HG02678 (cell line): ENCODE data around the gene ARF3.

Experiments used
- ATAC-seq: cut with Tn5 transposase; IDR thresholded peaks from one replicate; pipeline ENCODE4 v1.9.1; 2021; ENCODE audit warnings: mild to moderate bottlenecking, moderate library complexity; ENCODE audit not compliant: unreplicated experiment

Gene ARF3

DNA sequence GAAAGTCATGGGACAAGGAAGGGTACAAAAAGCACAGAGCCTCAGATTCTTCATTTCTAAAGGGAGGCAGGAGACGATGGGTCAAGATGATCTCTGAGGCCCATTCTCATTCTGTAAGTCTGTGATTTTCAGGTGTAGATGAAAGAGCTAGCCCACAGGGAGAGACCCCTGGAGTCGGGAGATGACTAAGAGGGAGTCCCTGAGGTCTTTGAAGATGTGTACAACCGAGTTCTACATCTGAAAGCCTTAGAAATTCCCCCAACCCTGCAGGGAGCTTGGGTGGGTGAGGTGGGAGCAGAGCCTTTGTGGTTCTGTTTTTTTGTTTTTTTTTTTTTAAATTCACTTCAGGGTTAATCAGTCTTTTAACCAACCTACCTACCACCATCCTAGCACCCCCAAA is 11.2 kb upstream of the ARF3 start:
- no peak for ATAC-seq

DNA sequence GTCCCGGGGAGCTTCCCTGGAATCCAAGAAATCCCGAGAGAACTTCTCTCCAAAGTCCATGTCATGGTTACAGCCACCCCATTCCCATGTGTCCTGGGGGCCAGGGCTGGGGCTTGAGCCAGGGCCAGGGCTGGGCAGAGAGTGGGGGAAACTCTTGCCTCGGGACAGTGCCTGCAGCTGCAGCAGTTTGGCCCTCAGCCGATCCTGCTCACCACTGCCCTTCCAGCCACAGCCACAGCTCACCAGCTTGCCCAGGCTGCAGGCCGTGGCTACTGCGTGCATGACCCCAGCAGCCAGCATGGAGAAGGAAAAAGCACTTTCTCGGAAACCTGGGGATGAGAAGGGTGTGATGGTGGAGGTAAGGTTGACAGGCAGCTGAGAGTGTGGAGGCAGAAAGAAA is 10.7 kb upstream of the ARF3 start:
- no peak for ATAC-seq

DNA sequence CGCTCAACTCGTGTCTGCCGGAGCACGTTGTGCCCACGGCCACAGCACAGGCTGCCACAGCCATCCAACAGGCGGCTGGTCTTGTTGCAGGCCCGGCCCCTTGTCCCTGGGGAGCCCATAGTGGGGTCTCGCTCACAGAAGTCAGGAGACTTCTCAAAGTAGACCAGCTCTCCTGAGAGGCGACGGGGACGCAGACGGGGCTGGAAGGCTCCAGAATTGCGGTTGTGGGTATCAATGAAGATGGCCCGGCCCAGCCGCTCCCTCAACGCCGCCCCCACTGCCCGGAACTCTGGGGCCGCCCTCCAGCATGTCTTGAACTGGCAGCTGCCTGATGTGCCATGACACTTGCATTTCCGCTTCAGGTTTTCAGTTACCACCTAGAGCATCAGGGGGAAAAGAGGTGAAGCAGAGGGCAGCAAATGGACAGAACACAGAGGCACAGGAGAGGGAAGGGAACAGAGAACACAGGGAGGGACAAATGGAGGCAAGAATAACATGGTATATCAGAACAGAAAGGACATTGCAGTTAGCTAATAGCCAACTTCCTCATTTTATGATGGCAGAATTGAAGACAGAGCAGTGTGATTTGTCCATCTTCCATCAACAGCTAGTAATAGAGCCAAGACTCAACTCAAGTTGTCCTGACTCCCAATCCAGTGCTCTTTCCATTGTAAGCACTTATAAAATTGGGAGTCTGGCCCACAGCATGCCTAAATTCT is 9.0 kb upstream of the ARF3 start:
- no peak for ATAC-seq

DNA sequence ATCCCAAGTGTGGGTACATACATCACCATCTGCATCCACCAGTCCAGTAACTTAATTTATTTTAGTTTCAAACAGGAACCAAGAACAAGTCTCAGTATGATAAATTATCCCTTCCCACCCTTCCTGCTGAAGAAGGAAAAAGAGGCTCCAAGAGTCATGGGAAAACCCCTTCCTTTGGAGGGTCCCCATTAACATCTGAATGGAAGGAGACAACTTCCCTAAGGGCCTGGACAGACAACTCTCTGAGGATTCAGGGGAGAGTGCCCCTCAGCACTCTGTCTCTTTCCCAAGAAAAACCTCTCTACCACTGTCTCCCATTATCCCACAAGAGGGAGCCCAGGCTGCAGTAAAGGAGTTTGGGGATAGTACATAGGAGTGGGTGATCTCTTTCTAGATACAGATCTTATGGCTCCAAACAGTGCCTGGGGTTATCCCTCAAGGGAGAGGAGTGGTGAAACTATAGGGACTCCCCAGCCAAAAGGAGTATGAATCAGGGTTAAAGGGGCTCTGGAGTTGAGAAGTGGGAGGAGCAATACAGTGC is 8.1 kb upstream of the ARF3 start:
- ATAC-seq, result no peak

DNA sequence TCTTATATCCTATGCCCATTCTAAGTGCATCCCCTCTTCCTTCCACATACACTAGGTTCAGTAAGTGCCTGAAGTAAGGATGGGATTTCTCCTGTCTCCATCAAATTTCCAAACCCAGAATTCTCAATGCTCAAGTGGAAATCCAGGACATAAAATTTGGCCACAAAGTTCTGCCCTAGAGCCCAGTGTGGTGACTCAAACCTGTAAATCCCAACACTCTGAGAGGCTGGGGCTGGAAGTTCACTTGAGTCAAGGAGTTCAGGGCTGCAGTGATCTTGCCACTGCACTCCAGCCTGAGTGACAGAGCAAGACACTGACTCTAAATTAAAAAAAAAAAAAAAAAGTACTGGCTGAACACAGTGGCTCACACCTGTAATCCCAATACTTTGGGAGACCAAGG is 4.5 kb upstream of the ARF3 start:
- ATAC-seq, result no peak

DNA sequence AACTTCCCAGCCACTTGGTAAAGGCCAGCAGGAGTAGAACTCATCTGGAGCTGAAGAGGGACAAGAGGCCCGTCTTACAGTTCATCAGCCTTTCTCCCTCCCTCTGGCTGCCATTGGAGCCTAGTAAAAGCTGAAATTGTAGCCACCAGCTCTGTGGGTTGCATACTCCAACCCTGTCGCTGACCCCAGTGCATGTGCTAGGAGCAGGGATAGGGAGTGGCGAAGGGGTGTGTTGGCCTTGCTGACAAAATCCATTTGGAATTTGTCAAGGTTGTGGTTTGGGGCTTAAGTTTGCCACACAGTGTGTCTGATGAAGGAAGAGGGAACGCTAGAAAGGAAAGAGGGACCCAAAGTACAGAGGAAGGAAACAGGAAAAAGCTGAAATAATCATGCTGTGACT is 4.0 kb upstream of the ARF3 start:
- ATAC-seq, result no peak

DNA sequence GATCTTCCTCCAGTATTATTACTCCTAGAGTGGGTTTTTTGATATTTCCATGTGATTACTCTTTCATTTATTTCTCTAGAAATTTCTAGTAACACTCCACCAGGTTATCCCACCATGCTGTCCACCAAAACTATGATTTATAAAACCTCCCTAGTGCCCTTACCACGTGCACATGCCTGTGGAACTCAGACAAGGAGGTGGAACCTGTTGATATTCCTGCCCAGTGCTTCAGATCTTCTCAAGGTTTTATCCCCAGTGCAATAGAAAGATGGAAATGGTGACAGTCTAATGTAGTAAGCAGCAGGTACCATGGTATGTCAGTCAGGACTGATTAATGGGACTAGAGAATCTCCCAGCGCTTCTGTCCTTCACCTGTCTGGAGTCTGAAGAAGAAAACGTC is 3.5 kb upstream of the ARF3 start:
- ATAC-seq, result no peak

DNA sequence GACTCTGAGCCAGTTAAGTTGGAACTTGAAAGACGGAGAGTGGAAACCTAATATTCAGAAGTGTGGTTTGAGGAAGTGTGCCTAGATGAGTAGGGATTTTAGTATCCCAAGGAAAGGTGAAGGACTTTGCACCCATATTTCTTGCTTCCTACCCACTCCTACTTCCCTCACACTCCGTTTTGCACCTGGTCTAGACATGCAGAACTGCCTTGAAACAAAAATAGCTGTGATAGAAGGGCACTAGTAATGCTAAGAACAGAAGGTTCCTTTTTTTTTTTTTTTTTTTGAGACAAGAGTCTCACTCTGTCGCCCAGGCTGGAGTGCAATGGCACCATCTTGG is 732 bp upstream of the ARF3 start:
- ATAC-seq, result no peak

DNA sequence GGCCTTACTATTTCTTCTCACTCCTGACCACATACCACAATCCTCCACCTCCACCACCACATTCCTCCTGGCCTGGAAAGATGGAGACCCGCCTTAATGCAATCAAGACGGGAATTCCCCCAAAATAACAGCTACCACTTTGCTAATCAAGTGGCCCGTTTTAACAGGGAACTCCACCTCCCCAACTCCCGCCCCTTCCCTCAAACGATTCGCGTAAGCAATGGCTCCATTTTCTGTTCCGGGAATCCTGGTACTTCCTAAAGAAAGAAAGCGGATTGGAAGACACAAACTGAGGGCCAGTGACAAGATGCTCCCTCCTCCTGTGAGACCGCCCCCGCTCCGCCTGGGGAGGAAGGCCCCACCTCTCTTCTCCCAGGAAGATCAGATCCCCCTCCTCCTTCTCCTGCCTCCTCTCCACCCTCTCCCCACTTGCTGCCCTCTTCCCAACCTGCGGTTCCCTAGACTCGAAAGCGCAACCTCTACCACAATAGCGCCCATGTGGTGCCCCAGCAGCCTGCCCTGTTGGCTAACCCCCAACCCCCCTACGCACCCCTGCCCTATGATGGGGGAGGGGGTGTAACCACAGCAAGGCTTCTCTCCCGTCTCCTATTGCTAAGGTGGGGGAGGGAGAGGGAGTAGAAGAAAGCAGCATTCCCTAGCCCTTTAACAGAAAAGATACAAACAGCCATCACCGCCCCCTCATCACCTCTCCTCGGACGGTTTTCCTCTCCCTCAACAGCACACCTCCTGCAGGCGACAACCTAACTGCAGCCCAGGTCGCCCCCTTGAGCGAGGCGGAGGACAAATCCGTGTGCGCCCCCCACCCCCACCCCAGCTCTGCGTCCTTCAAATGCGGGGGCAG is 777 bp downstream of the ARF3 start:
- ATAC-seq, result peak; percentile 9

DNA sequence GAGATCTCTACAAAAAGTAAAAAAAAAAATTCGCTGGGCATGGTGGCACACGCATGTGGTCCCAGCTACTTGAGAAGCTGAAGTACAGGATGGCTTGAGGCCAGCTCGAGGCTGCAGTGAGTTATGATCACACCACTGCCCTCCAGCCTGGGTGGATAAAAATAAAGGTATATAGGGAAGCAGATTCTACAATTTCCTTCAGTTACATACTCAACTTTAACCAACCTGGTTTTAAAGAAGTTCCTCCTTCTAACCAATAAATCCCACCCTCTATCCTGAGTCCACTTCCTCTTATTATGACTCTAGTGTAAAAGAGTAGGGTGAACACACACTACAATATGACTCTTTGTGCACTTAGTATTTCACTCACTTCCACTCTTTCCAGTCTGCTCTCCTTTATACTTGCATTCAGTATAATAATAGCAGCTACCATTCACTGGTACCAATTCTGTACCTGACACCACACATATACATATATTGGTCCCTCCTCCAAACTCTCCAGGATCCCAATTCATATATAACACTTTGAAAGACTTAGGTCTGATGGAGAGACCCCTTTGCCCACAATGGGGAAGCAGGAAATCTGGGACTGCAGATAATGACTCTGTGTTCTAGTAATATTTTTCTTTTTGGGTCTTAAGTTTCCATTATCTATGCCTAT is 2.3 kb downstream of the ARF3 start:
- no peak for ATAC-seq

DNA sequence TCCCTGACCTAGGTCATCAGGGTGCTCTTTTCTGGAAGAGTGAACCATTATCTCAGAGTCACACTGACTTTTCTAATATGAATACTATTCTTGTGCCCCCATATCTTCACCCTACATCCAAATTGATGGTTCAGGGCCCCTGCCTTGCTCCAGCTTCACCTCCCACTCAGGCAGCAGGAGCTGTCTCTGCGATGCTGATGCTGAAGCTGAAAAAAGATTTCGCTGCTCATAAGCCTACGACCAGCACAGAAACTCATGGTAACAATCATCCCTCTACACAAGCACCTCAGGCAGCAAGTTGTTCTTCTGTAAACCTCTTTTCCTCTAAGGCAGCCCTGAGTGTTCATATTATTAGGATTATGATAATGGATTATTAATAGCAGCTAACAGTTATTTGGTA is 3.2 kb downstream of the ARF3 start:
- no peak for ATAC-seq

DNA sequence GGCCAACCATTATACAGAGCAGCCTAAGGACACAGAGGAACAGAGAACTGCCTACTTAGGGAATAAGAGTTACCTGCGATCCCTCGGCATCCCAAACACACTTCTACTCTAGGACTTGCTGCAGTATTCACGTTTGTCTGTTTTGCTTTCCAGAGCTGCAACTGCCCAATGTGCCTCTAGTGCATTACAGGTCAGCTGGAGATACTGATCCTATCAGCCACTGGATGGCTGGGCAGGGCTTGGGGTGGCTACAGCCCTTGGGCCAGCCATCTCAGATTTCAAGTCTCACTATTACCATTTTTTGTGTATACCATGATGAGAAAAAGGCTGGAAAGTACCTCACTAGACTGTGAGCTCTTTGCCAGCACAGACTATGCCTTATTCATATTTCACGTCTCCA is 4.6 kb downstream of the ARF3 start:
- ATAC-seq, result no peak

DNA sequence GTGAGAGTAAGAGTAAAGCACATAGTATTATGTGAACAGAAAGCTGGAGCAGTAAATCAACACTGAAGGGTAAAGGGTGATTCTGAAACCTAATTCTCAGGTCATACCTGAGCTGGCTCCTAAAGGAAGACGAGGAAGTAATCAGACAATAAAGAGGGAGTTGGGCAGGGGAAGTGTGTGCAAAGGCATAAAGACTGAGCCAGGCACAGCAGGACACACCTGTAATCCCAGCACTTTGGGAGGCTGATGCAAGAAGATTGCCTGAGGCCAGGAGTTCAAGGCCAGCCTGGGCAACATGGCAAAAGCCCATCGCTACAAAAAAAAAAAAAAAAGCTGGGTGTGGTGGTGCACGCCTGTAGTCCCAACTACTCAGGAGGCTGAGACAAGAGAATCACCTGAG is 9.6 kb downstream of the ARF3 start:
- no peak for ATAC-seq

DNA sequence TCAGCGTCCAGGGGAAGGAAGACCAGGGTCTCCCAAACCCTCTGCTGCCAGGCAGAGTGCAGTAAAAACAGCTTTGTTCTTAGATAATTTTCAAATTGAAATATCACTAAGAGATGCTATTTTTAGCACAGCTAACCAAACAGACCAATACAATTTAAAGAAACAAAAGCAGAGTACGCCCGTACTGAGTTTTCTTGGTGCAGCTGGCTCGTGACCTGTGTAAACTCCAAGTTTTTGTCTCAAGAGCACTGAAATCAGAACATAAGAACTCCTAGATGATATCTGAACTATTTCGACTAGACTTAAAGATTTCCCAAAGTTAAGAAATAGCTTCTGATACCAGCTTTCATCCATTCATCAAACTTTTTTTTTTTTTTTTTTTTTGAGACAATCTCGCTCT is 10.3 kb downstream of the ARF3 start:
- ATAC-seq, result no peak

DNA sequence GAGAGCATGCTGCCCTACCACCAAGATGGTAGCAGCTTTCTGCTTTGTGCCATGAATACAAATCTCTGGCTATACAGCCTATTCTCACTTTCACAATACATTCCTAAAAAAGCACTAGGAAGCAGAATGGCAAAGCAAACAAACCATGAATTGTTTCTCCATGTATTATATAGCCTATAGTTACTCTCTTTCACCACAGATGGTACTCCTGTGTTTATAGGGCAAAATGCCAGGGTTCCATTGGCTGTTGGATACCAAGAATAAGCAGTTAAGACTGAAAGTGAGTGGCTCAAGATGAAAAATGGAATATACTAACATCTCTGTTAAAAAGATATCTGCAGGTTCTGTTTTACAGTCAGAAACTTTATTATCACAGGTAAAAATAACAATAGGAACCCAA is 11.1 kb downstream of the ARF3 start:
- ATAC-seq, result no peak

DNA sequence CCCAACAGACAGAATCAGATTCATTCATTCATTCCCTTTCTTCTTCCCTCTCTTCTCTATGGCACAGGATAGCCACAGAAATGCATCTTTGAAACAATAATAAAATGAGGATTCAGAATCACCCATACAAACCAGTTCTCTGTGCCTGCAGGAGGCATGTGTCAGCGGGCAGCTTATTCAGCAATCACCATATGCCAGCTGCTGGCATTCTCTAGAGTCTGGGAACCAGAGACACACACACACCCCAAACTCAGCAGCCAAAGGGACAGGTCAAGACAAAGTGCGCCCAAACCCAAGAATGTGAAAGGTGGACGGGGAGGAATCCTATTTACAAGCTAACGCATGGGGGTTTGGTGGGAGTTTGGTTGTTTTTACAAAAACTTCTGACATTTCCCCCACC is 14.1 kb downstream of the ARF3 start:
- no peak for ATAC-seq

DNA sequence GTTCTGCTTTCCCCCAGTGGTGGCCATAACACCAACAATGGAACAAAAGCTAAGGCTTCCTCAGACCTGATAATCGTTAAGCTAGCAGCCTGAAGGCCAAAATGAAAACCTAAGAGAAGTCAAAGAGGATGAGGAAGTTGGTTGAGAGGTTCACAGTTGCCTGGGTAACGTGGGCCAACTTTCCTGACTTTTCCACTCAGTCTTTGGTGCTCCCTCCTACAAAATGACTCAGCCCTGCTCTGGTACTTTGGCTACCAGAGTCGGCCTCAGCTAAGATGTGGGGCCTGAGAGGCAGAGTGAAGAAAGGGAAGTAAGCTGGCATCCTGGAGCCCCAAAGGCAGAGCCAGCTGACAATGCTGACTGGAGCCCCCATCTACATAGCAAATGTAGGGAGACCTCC is 17.1 kb downstream of the ARF3 start:
- no peak for ATAC-seq

DNA sequence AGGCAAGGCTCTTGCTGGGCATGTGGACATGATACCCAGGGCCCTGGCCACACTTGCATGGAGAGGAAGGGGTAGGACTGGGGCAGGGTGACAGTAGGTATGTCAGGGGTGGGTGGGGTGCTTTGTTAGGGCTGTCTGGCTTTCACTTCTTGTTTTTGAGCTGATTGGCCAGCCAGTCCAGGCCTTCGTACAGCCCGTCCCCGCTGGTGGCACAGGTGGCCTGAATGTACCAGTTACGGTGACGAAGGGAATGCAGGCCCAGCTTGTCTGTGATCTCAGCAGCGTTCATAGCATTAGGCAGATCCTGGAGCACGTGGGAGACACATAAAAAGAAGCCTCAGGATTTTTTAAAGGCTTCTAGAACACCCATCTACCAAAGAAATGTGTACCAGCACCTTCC is 18.5 kb downstream of the ARF3 start:
- no peak for ATAC-seq

DNA sequence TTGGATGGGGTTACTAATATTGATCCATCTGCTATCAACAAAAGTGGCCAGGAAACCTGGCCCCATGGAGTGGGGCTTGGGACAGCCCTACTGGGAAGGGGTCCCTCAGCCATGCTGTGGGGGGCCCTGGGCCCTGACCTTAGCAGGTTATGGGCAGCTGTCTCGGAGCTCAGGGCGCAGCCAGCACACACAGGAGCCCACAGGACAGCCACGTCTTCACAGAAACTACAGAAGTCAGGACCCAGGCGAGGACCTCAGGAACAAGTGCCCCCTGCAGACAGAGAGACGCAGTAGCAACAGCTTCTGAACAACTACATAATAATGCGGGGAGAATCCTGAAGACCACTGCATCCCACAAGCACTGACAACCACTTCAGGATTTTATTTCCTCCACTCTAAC is 20.1 kb downstream of the ARF3 start:
- no peak for ATAC-seq

DNA sequence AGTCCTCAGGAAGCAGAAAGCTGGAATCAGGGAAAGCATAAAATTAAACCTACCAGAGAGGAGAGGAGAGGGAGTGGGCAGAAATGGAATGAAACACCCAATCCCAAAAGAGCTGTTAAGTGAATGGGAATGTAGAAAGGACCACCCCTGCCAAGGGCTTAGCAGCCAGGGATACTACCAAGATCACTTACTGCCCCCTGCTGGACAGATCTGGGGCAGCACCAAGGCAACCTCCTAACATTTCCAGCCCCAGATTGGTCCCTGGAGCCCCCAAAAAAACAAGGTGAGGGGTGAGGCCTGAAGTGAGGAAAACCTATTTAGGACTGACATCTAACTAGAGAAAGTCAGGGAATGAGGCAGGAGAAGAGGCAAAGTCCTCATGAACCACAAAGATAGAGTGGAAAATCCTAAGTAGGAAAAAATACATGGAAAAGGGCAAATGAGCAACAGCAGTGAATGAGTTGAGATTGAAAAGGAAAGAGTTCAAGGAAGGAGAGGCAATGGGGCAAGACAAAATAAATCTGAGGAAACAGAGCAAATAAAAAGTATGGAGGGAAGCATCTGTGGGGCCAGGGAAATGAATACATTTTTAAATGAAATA is 20.8 kb downstream of the ARF3 start:
- no peak for ATAC-seq

DNA sequence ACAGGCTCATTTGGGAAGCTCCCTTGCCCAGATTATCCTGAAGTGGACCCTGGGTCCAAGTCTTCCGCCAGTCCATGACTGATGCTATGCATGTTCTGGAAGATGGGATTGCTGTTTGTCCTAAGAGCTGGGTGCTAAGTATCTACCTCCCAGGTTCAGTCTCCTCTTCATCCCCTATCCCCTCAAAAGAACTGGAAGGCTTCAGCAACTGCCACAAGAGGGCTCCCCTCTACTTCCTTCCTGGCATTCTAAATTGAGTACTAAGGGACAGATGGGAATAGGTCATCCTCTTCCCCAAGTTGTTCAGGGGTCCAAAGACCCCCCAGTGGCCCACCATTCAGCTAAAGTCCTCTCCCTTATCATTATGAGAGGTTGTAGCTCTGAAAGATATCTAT is 23.0 kb downstream of the ARF3 start:
- no peak for ATAC-seq
